HG02798 (cell line): ENCODE measurements around the gene DERA.
"Not testable (repeated sequence)": the region's sequence is repeated elsewhere in the genome, so short reads cannot be mapped to it uniquely, and the experiment has no call there.

Source experiments
- ATAC-seq: cut with Tn5 transposase; IDR thresholded peaks from one replicate; pipeline ENCODE4 v1.9.1; 2021; ENCODE audit warnings: mild to moderate bottlenecking; ENCODE audit not compliant: unreplicated experiment, poor library complexity

The DERA gene

GRCh38 chr12:16057351-16057751 is 146.2 kb downstream of the DERA start:
- not testable (repeated sequence) for ATAC-seq

- no peak for ATAC-seq
These were observed 151.5 kb downstream of the DERA start for GRCh38 chr12:16062611-16063010.

- no peak for ATAC-seq
These were observed 152.6 kb downstream of the DERA start for GRCh38 chr12:16063726-16064125.

- no peak for ATAC-seq
These were observed 159.0 kb downstream of the DERA start for GRCh38 chr12:16070113-16070512.

- ATAC-seq = no peak
These were observed 161.5 kb downstream of the DERA start for GRCh38 chr12:16072678-16073077.

GRCh38 chr12:16074894-16075293 is 163.8 kb downstream of the DERA start:
- ATAC-seq = no peak

- ATAC-seq = no peak
These were observed 164.8 kb downstream of the DERA start for GRCh38 chr12:16075887-16076286.

GRCh38 chr12:16076557-16076956 is 165.4 kb downstream of the DERA start:
- peak; percentile 81 for ATAC-seq

GRCh38 chr12:16076970-16077522 is 165.9 kb downstream of the DERA start:
- peak; percentile 35 for ATAC-seq

- ATAC-seq = no peak
These were observed 175.3 kb downstream of the DERA start for GRCh38 chr12:16086462-16086861.

- ATAC-seq = no peak
These were observed 175.8 kb downstream of the DERA start for GRCh38 chr12:16086942-16087341.
